AG09309 (cell line): ENCODE data around the gene MRC1.
A peak's percentile ranks its signal among the peaks of the same experiment; 100 is the strongest.

ENCODE experiments used
- DNase-seq: peaks from one replicate; pipeline ENCODE4 v3.0.0-alpha.2; 2010; ENCODE audit warnings: low read depth
- H3K4me3 ChIP-seq: 2 replicates; pipeline ENCODE4 v1.5.1; 2011; ENCODE audit warnings: mild to moderate bottlenecking, low read depth, low read length, moderate library complexity; ENCODE audit not compliant: control insufficient read depth
- CTCF ChIP-seq: IDR thresholded peaks from 2 replicates; pipeline ENCODE4 v1.5.1; 2011; ENCODE audit warnings: mild to moderate bottlenecking, low read depth, low read length, inconsistent platforms; ENCODE audit not compliant: insufficient read depth, control insufficient read depth; ENCODE audit errors: missing control alignments

The MRC1 gene

GRCh38 chr10:17847585-17848296 lies 38.6 kb downstream of the MRC1 start:
- DNase-seq: peak; percentile 7
- no peak overlapping the region for H3K4me3 ChIP-seq
- peak; percentile 39 for TF ChIP-seq CTCF

GRCh38 chr10:17848646-17849045 lies 39.5 kb downstream of the MRC1 start:
- DNase-seq: no peak
- H3K4me3 ChIP-seq: no peak overlapping the region
- TF ChIP-seq CTCF: no peak

DNA sequence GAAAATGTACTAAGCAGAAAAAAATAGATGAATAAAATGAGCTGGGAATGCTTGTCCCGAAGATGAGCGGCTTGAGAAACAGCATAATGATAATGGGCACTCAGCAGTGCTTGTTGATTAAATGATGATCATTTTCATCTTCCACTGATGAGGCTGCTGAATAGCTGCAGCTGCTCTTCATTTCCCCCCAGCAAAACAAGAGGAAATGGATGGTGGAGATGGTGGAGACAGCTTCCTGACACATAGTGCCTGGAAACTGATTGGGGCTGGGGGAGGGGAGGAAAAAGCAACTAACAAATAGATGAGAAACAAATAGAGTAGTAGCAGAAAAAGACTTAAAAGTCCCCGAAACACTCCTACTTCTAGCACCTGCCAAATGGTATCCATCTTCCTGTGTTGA lies 41.4 kb downstream of the MRC1 start:
- no peak for DNase-seq
- no peak for TF ChIP-seq CTCF
- H3K4me3 ChIP-seq: no peak overlapping the region

DNA sequence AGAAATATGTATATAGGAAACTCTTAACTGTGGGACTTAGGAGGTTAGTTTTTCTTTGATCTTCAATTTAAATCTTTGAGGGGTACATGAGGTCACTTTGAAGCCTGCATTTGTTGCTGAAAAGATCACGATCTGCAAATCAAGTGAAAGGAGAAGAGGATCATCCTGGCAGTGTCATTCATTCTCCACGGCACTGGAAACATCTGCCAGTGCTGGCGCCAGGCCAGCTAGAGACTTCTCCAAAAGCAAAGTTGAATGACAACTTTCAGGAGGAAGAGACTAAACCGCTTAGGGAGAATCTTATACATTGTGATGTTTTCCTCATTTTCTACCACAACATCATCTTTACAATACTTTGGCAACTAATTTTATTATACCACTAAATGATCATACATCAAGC lies 42.5 kb downstream of the MRC1 start:
- no peak for TF ChIP-seq CTCF
- no peak overlapping the region for H3K4me3 ChIP-seq
- no peak for DNase-seq

DNA sequence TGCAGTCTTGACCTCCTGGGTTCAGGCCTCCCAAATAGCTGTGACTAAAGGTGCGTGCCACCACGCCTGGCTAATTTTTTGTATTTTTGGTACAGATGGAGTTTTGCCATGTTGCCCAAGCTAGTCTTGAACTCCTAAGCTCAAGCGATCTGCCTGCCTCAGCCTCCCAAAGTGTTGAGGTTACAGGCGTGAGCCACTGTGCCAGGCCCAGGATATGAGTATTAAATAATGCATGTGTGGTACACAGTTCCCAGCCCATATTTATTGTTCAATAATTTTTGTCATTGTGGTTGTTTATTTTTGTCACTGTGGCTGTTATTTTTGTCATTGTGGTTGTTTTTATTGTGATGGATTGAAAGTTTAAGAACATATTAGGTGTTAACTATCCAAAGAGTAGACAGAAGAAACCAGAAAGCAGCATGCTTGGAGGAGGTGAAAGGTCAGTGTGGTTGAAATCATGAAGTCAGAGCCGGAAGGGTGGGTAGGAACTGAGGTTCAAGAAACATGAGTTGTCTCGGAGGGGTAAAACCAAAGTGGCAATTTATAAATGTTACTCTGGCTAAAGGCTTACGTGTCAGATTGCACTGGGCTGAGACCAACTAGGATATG lies 45.0 kb downstream of the MRC1 start:
- DNase-seq: no peak
- no peak for TF ChIP-seq CTCF
- H3K4me3 ChIP-seq: no peak overlapping the region

DNA sequence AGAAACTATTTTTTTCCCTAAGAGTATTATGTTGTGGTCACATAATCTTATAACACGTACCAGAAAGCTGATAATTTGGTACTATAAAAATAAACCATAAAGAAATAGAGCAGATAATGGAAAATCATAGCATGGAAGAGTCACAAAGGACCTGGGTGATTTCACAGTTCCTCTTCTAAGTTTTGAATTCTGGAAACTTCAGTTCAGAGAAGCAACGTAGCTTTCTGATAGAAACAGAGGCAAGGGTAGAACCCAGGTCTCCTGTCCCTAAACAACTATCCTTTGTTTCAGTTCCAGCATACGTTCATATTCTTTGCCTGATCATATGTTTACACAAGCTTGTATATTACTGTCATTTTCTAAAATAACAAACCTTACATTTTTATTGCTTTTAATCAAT lies 47.9 kb downstream of the MRC1 start:
- TF ChIP-seq CTCF: no peak

More for the DNA sequence above, 47.9 kb downstream of the MRC1 start:
- no peak for DNase-seq
- H3K4me3 ChIP-seq: no peak overlapping the region
